H9 (cell line): ENCODE results near the gene AKR1C2. TPM values are rescaled to one million over a fixed set of nuclear protein-coding genes. Genes with fewer than 3 reads are reported as not detected.
"Not testable (repeated sequence)": the region's sequence is repeated elsewhere in the genome, so short reads cannot be mapped to it uniquely, and the experiment has no call there.

ENCODE experiments used
- DNase-seq: peaks from one replicate; pipeline ENCODE4 v3.0.0-alpha.2; 2017
- H2AFZ ChIP-seq: one replicate; pipeline ENCODE4 v1.6.1; 2013; ENCODE audit warnings: mild to moderate bottlenecking, low read length, control low read depth, moderate library complexity
- H2AK5ac ChIP-seq: 2 replicates; pipeline ENCODE4 v1.6.1; 2013; ENCODE audit warnings: low read length, control low read depth, mixed read lengths; ENCODE audit not compliant: insufficient read length
- H2BK120ac ChIP-seq: one replicate; pipeline ENCODE4 v1.6.1; 2013; ENCODE audit warnings: low read depth, mild to moderate bottlenecking, low read length, control low read depth, inconsistent platforms; ENCODE audit not compliant: poor library complexity, severe bottlenecking
- H2BK12ac ChIP-seq: 2 replicates; pipeline ENCODE4 v1.6.1; 2013; ENCODE audit warnings: low read length, control low read depth, mixed read lengths, low read depth; ENCODE audit not compliant: insufficient read length
- H2BK15ac ChIP-seq: 2 replicates; pipeline ENCODE4 v1.6.1; 2013; ENCODE audit warnings: low read depth, low read length, control low read depth
- H2BK20ac ChIP-seq: one replicate; pipeline ENCODE4 v1.6.1; 2013; ENCODE audit warnings: low read depth, mild to moderate bottlenecking, low read length, control low read depth, inconsistent platforms; ENCODE audit not compliant: poor library complexity, severe bottlenecking
- H2BK5ac ChIP-seq: 2 replicates; pipeline ENCODE4 v1.6.1; 2013; ENCODE audit warnings: low read length, control low read depth, mixed read lengths; ENCODE audit not compliant: insufficient read length
- H3K14ac ChIP-seq: 2 replicates; pipeline ENCODE4 v1.6.1; 2013; ENCODE audit warnings: low read length, control low read depth; ENCODE audit not compliant: insufficient read depth
- H3K18ac ChIP-seq: 2 replicates; pipeline ENCODE4 v1.6.1; 2013; ENCODE audit warnings: low read depth, mild to moderate bottlenecking, mixed read lengths, low read length, control low read depth; ENCODE audit not compliant: insufficient read length
- H3K23ac ChIP-seq: 2 replicates; pipeline ENCODE4 v1.6.1; 2013; ENCODE audit warnings: low read length, control low read depth, mixed read lengths, low read depth; ENCODE audit not compliant: insufficient read length
- H3K23me2 ChIP-seq: 2 replicates; pipeline ENCODE4 v1.6.1; 2013; ENCODE audit warnings: low read depth, mild to moderate bottlenecking, mixed read lengths, low read length, control low read depth; ENCODE audit not compliant: insufficient read length, poor library complexity, severe bottlenecking
- H3K27ac ChIP-seq: 2 replicates; pipeline ENCODE4 v1.5.1; 2013; ENCODE audit warnings: low read length, control low read depth, mixed read lengths, low read depth; ENCODE audit not compliant: insufficient read length
- H3K27me3 ChIP-seq: 2 replicates; pipeline ENCODE4 v1.6.1; 2013; ENCODE audit warnings: low read length, control low read depth, inconsistent platforms; ENCODE audit not compliant: insufficient read depth
- H3K4ac ChIP-seq: 2 replicates; pipeline ENCODE4 v1.6.1; 2013; ENCODE audit warnings: low read depth, mild to moderate bottlenecking, control low read depth, inconsistent platforms, low read length, moderate library complexity
- H3K4me1 ChIP-seq: 2 replicates; pipeline ENCODE4 v1.6.1; 2013; ENCODE audit warnings: low read length, control low read depth, inconsistent platforms; ENCODE audit not compliant: insufficient read depth
- H3K4me2 ChIP-seq: 2 replicates; pipeline ENCODE4 v1.6.1; 2013; ENCODE audit warnings: low read length, control low read depth, mixed read lengths; ENCODE audit not compliant: insufficient read length, insufficient read depth
- H3K56ac ChIP-seq: 2 replicates; pipeline ENCODE4 v1.6.1; 2013; ENCODE audit warnings: low read depth, mild to moderate bottlenecking, mixed read lengths, low read length, control low read depth; ENCODE audit not compliant: insufficient read length
- H3K79me1 ChIP-seq: 2 replicates; pipeline ENCODE4 v1.6.1; 2013; ENCODE audit warnings: low read depth, mild to moderate bottlenecking, moderate library complexity, low read length, control low read depth, inconsistent platforms; ENCODE audit not compliant: insufficient read depth, poor library complexity, severe bottlenecking
- H3K79me2 ChIP-seq: 2 replicates; pipeline ENCODE4 v1.6.1; 2013; ENCODE audit warnings: low read length, control low read depth, inconsistent platforms; ENCODE audit not compliant: insufficient read depth
- H3K9ac ChIP-seq: 2 replicates; pipeline ENCODE4 v1.6.1; 2013; ENCODE audit warnings: low read length, control low read depth, mixed read lengths; ENCODE audit not compliant: insufficient read length; ENCODE audit errors: extremely low read depth
- H3K9me3 ChIP-seq: one replicate; pipeline ENCODE4 v1.6.1; 2013; ENCODE audit warnings: low read depth, low read length, inconsistent platforms; ENCODE audit not compliant: control insufficient read depth
- H3T11ph ChIP-seq: one replicate; pipeline ENCODE4 v1.6.1; 2013; ENCODE audit warnings: mild to moderate bottlenecking, low read length, control low read depth, inconsistent platforms
- H4K20me1 ChIP-seq: one replicate; pipeline ENCODE4 v1.6.1; 2013; ENCODE audit not compliant: control insufficient read depth, insufficient read length, insufficient read depth
- H4K5ac ChIP-seq: 2 replicates; pipeline ENCODE4 v1.6.1; 2013; ENCODE audit warnings: low read depth, mild to moderate bottlenecking, mixed read lengths, low read length, control low read depth; ENCODE audit not compliant: insufficient read length
- H4K8ac ChIP-seq: replicated peaks from 2 replicates; pipeline ENCODE4 v1.6.1; 2013; ENCODE audit warnings: low read length, control low read depth, mixed read lengths, low read depth; ENCODE audit not compliant: insufficient read length
- H4K91ac ChIP-seq: 2 replicates; pipeline ENCODE4 v1.6.1; 2013; ENCODE audit warnings: low read depth, mild to moderate bottlenecking, moderate library complexity, mixed read lengths, low read length, control low read depth; ENCODE audit not compliant: insufficient read length
- H3K27ac Mint-ChIP-seq, 3 experiments: 2 replicates in 2 of 3; 3 replicates in 1 of 3; pipeline ENCODE4 v1.8.0; 2020 to 2021; ENCODE audit warnings: mixed read lengths in 3 of 3, mild to moderate bottlenecking in 1 of 3, moderate library complexity in 1 of 3
- H3K27me3 Mint-ChIP-seq: 2 replicates; pipeline ENCODE4 v1.8.0; 2021; ENCODE audit warnings: low read depth, mild to moderate bottlenecking, moderate library complexity, mixed read lengths
- H3K36me3 Mint-ChIP-seq, 3 experiments: 2 replicates in 2 of 3; 3 replicates in 1 of 3; pipeline ENCODE4 v1.8.0; 2020 to 2021; ENCODE audit warnings: low read depth in 3 of 3, mixed read lengths in 3 of 3; ENCODE audit not compliant: insufficient read depth in 1 of 3
- H3K4me1 Mint-ChIP-seq, 2 experiments: 2 replicates each; pipeline ENCODE4 v1.8.0; 2020; ENCODE audit warnings: mixed read lengths in 2 of 2
- H3K4me3 Mint-ChIP-seq, 2 experiments: 2 replicates in 1 of 2; 3 replicates in 1 of 2; pipeline ENCODE4 v1.8.0; 2020 to 2021; ENCODE audit warnings: mild to moderate bottlenecking in 2 of 2, mixed read lengths in 2 of 2, moderate library complexity in 1 of 2
- H3K9me3 Mint-ChIP-seq, 2 experiments: 2 replicates in 1 of 2; 3 replicates in 1 of 2; pipeline ENCODE4 v1.8.0; 2020; ENCODE audit warnings: mild to moderate bottlenecking in 2 of 2, mixed read lengths in 2 of 2, moderate library complexity in 1 of 2
- CTCF ChIP-seq: fragments of 200-600 bp; sonication (generic); conservative IDR thresholded peaks from 3 replicates; pipeline ENCODE4 v1.8.0; 2021; ENCODE audit warnings: antibody characterized with exemption, mild to moderate bottlenecking
- total RNA-seq: library from RNA; stranded (reverse); gene quantifications from 2 replicates; pipeline ENCODE4 v1.2.1, GENCODE V29; 2021

Gene AKR1C2
- total RNA-seq, 1 experiment from 2014 or later, result 0.74 TPM

DNA sequence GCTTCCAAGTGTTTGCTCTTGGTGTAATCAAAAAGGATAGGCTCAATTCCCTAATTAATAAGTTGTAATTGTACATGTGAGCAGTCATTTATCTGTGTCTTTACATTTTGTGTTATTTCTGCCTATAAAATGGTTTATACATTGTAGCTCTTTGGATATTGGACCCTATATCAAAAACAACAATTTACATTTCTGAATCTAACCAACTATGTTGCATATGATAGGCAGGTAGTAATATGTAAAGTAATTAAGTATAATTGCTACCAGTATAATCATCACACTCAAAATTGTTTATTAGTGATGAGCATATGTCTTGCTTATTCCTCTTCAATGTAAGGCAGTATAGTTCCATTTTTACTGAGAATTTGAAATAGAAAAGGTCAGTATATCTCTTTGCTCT, 26.6 kb downstream of the AKR1C2 start:
- no peaks in the 10 kb centered on the region for H3K79me2 ChIP-seq
- no peak overlapping the region for H3K4me2 ChIP-seq
- Mint-ChIP-seq H3K27me3 (0 out of 2 replicates have a peak, but pooled peaks cover 1% of the 10 kb centered on the region), H3K27ac (no peak overlapping the region), H3K4me3 (no peak overlapping the region), H3K36me3 (no peaks in the 10 kb centered on the region), H3K9me3 (peaks cover 0 to 19% of the 10 kb centered on the region in 2 experiments; a peak in 4 of 5 replicates), H3K4me1 (peaks cover 6 to 7% of the 10 kb centered on the region in 2 experiments)
- H2BK5ac ChIP-seq, result no peak overlapping the region
- H3K56ac ChIP-seq, result no peak overlapping the region
- no peak overlapping the region for H2BK20ac ChIP-seq
- H3T11ph ChIP-seq, result no peak overlapping the region
- H3K23me2 ChIP-seq, result no peaks in the 10 kb centered on the region
- no peak overlapping the region for H3K18ac ChIP-seq
- H3K9ac ChIP-seq, result no peak overlapping the region
- no peaks in the 10 kb centered on the region for H3K27me3 ChIP-seq
- H3K9me3 ChIP-seq, result no peaks in the 10 kb centered on the region
- no peak for DNase-seq
- no peak for TF ChIP-seq CTCF
- no peak overlapping the region for H3K4ac ChIP-seq
- H2BK120ac ChIP-seq, result no peak overlapping the region
- no peak overlapping the region for H3K27ac ChIP-seq
- no peak overlapping the region for H2BK12ac ChIP-seq
- H4K91ac ChIP-seq, result no peak overlapping the region
- H2AK5ac ChIP-seq, result no peak overlapping the region
- no peaks in the 10 kb centered on the region for H3K79me1 ChIP-seq
- H3K4me1 ChIP-seq, result no peaks in the 10 kb centered on the region; the same call in 1 of the 2 replicates
- no peak overlapping the region for H3K23ac ChIP-seq
- no peak overlapping the region for H4K5ac ChIP-seq
- no peak overlapping the region for H2BK15ac ChIP-seq
- H3K14ac ChIP-seq, result no peak overlapping the region
- H4K20me1 ChIP-seq, result no peaks in the 10 kb centered on the region
- H2AFZ ChIP-seq, result no peak overlapping the region
- H4K8ac ChIP-seq, result no peak overlapping the region

DNA sequence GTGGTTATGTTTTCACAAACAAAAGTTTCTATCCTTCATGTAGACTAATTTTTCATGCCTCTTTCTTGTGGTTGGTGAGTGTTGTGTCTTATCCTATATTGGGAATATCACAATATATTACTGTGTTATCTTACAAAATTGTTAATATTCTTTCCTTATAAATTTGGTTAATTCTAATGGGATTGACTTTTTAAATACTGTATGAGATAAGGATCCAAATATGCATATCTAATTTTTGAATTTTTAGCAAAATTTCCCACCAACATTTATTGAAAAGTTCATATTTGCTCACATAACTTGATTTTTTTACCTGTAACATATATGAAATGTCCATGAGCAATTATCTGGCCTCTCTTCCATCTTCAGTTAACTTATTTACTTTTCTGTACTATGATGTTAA, 29.3 kb downstream of the AKR1C2 start:
- DNase-seq, result not testable (repeated sequence)

More for the DNA sequence above, 29.3 kb downstream of the AKR1C2 start:
- H3K14ac ChIP-seq, H4K20me1 ChIP-seq, H4K8ac ChIP-seq, H3K4me2 ChIP-seq, H2AFZ ChIP-seq, H3K18ac ChIP-seq, H4K5ac ChIP-seq, H3K79me2 ChIP-seq, H3K27me3 Mint-ChIP-seq, H2BK120ac ChIP-seq, H2BK20ac ChIP-seq, H3K9ac ChIP-seq, H2BK15ac ChIP-seq, H2BK12ac ChIP-seq, H3K27ac ChIP-seq, H3K4me1 Mint-ChIP-seq, H3K36me3 Mint-ChIP-seq, H3K56ac ChIP-seq, H4K91ac ChIP-seq, H3K9me3 ChIP-seq, H3K27ac Mint-ChIP-seq, H3K23me2 ChIP-seq, H3K27me3 ChIP-seq, H2BK5ac ChIP-seq, H3K4me1 ChIP-seq, H3K23ac ChIP-seq, H2AK5ac ChIP-seq, H3K79me1 ChIP-seq, H3T11ph ChIP-seq, H3K4me3 Mint-ChIP-seq, H3K4ac ChIP-seq: not testable (repeated sequence)
- peaks cover 3 to 14% of the 10 kb centered on the region in 2 experiments for H3K9me3 Mint-ChIP-seq
